GM19463 (cell line): ENCODE results near the gene VPS41.

Source experiments
- ATAC-seq: cut with Tn5 transposase; IDR thresholded peaks from one replicate; pipeline ENCODE4 v1.9.1; 2021; ENCODE audit warnings: mild to moderate bottlenecking, moderate library complexity; ENCODE audit not compliant: unreplicated experiment

The VPS41 gene

GRCh38 chr7:38677981-38678697 is 230.9 kb downstream of the VPS41 start:
- no peak for ATAC-seq

- no peak for ATAC-seq
Observed at GRCh38 chr7:38675494-38676106, 233.4 kb downstream of the VPS41 start.

- no peak for ATAC-seq
Observed at GRCh38 chr7:38674513-38674912, 234.5 kb downstream of the VPS41 start.

GRCh38 chr7:38673795-38674194 is 235.2 kb downstream of the VPS41 start:
- ATAC-seq, result no peak
